HG02571 (cell line): Measurements from ENCODE around the gene C17orf75.

Experiments
- ATAC-seq: cut with Tn5 transposase; IDR thresholded peaks from one replicate; pipeline ENCODE4 v1.9.1; 2021; ENCODE audit warnings: mild to moderate bottlenecking, moderate library complexity; ENCODE audit not compliant: unreplicated experiment

The C17orf75 gene

GRCh38 chr17:32305049-32305448 is 36.9 kb downstream of the C17orf75 start:
- ATAC-seq: no peak

GRCh38 chr17:32303781-32304288 is 38.1 kb downstream of the C17orf75 start:
- no peak for ATAC-seq

GRCh38 chr17:32302860-32303649 is 38.9 kb downstream of the C17orf75 start:
- no peak for ATAC-seq

- no peak for ATAC-seq
Measured at GRCh38 chr17:32302037-32302436, 39.9 kb downstream of the C17orf75 start.

- no peak for ATAC-seq
Measured at GRCh38 chr17:32299580-32300164, 42.3 kb downstream of the C17orf75 start.

GRCh38 chr17:32298721-32299579 is 43.0 kb downstream of the C17orf75 start:
- ATAC-seq: no peak

GRCh38 chr17:32298298-32298697 is 43.7 kb downstream of the C17orf75 start:
- ATAC-seq: no peak

- no peak for ATAC-seq
Measured at GRCh38 chr17:32297860-32298259, 44.1 kb downstream of the C17orf75 start.

- no peak for ATAC-seq
Measured at GRCh38 chr17:32297424-32297823, 44.5 kb downstream of the C17orf75 start.

GRCh38 chr17:32292094-32292493 is 49.9 kb downstream of the C17orf75 start:
- no peak for ATAC-seq

GRCh38 chr17:32289471-32290070 is 52.4 kb downstream of the C17orf75 start:
- no peak for ATAC-seq

GRCh38 chr17:32288615-32289014 is 53.4 kb downstream of the C17orf75 start:
- no peak for ATAC-seq

- ATAC-seq: no peak
Measured at GRCh38 chr17:32287804-32288511, 54.0 kb downstream of the C17orf75 start.

- ATAC-seq: no peak
Measured at GRCh38 chr17:32286518-32286900, 55.5 kb downstream of the C17orf75 start.

- no peak for ATAC-seq
Measured at GRCh38 chr17:32285746-32286517, 56.0 kb downstream of the C17orf75 start.

- ATAC-seq: no peak
Measured at GRCh38 chr17:32285306-32285705, 56.7 kb downstream of the C17orf75 start.

- no peak for ATAC-seq
Measured at GRCh38 chr17:32283745-32284201, 58.2 kb downstream of the C17orf75 start.

- no peak for ATAC-seq
Measured at GRCh38 chr17:32281011-32281451, 60.9 kb downstream of the C17orf75 start.

- ATAC-seq: no peak
Measured at GRCh38 chr17:32279891-32280716, 61.9 kb downstream of the C17orf75 start.
